Fibroblast of the conjunctiva (primary cell): ENCODE results near the gene MXD1.
"Not testable (repeated sequence)": the region's sequence is repeated elsewhere in the genome, so short reads cannot be mapped to it uniquely, and the experiment has no call there.

Experiments
- DNase-seq: peaks from one replicate; pipeline ENCODE4 v3.0.0-alpha.2; 2010; ENCODE audit warnings: low read depth

Gene MXD1

GRCh38 chr2:69933254-69933828, 18.4 kb downstream of the MXD1 start:
- DNase-seq = no peak

GRCh38 chr2:69933839-69934613, 19.1 kb downstream of the MXD1 start:
- DNase-seq = peak; percentile 38

- DNase-seq = no peak
Measured at GRCh38 chr2:69934614-69934908, 19.7 kb downstream of the MXD1 start.

GRCh38 chr2:69935011-69935410, 20.1 kb downstream of the MXD1 start:
- no peak for DNase-seq

- DNase-seq = no peak
Measured at GRCh38 chr2:69936906-69937305, 22.0 kb downstream of the MXD1 start.

GRCh38 chr2:69937968-69938367, 23.1 kb downstream of the MXD1 start:
- DNase-seq = no peak

- no peak for DNase-seq
Measured at GRCh38 chr2:69939722-69940121, 24.8 kb downstream of the MXD1 start.

GRCh38 chr2:69940691-69941090, 25.8 kb downstream of the MXD1 start:
- no peak for DNase-seq

- DNase-seq = no peak
Measured at GRCh38 chr2:69943000-69943842, 28.3 kb downstream of the MXD1 start.

- no peak for DNase-seq
Measured at GRCh38 chr2:69943843-69944525, 29.1 kb downstream of the MXD1 start.

- no peak for DNase-seq
Measured at GRCh38 chr2:69944756-69945155, 29.8 kb downstream of the MXD1 start.

- no peak for DNase-seq
Measured at GRCh38 chr2:69945441-69945840, 30.5 kb downstream of the MXD1 start.

GRCh38 chr2:69945941-69946340, 31.0 kb downstream of the MXD1 start:
- no peak for DNase-seq

GRCh38 chr2:69946351-69947324, 31.7 kb downstream of the MXD1 start:
- no peak for DNase-seq

- DNase-seq = no peak
Measured at GRCh38 chr2:69947325-69947931, 32.5 kb downstream of the MXD1 start.

GRCh38 chr2:69948032-69948962, 33.4 kb downstream of the MXD1 start:
- DNase-seq = no peak

GRCh38 chr2:69948963-69949645, 34.2 kb downstream of the MXD1 start:
- no peak for DNase-seq

GRCh38 chr2:69950241-69950640, 35.3 kb downstream of the MXD1 start:
- no peak for DNase-seq

- not testable (repeated sequence) for DNase-seq
Measured at GRCh38 chr2:69950671-69951070, 35.8 kb downstream of the MXD1 start.
